Tibial artery (tissue), 4 donors: ENCODE data around the gene PTPN22.

Experiments used
- DNase-seq, 2 donors: peaks; one replicate each; pipeline ENCODE4 v3.0.0-alpha.2; 2019
- H3K27ac ChIP-seq, 2 donors: fragments of 200-600 bp; sonication (generic) in 1 of 2; 1 replicate in 1 of 2; 2 replicates in 1 of 2; pipeline ENCODE4 v1.5.1; 2018 to 2019; ENCODE audit warnings: mild to moderate bottlenecking in 1 of 2
- H3K27me3 ChIP-seq, 2 donors: fragments of 200-600 bp; sonication (generic) in 1 of 2; one replicate each; pipeline versions ENCODE4 v1.5.1 to v1.6.0; 2016 to 2019
- H3K36me3 ChIP-seq, 3 donors: fragments of 200-600 bp; sonication (generic) in 2 of 3; one replicate each; pipeline ENCODE4 v1.5.1; 2016 to 2019; ENCODE audit warnings: mild to moderate bottlenecking in 2 of 3
- H3K4me1 ChIP-seq, 4 donors: fragments of 200-600 bp; sonication (generic) in 2 of 4; 1 replicate in 3 of 4; 2 replicates in 1 of 4; pipeline ENCODE4 v1.5.1; 2016 to 2019
- H3K4me3 ChIP-seq, 2 donors: fragments of 200-600 bp; sonication (generic) in 1 of 2; 1 replicate in 1 of 2; 2 replicates in 1 of 2; pipeline ENCODE4 v1.5.1; 2018 to 2019; ENCODE audit warnings: mild to moderate bottlenecking in 2 of 2
- H3K9me3 ChIP-seq, 3 donors: fragments of 200-600 bp; sonication (generic) in 1 of 3; one replicate each; pipeline ENCODE4 v1.5.1; 2016 to 2019
- CTCF ChIP-seq, 2 experiments: fragments of 200-600 bp in 1 of 2; fragments of 450-650 bp in 1 of 2; IDR thresholded peaks; one replicate each; pipeline ENCODE4 v1.5.1; 2017 to 2019; ENCODE audit warnings: antibody characterized with exemption in 2 of 2, mild to moderate bottlenecking in 1 of 2, moderate library complexity in 1 of 2
- intact Hi-C: fragments of 100-400 bp; cut with DNase I; formaldehyde crosslinking; loops from one replicate; pipeline ENCODE4 v1.15.0; 2023; ENCODE audit warnings: low total_unique reads

Gene PTPN22

GRCh38 chr1:113874012-113874879 lies 2.7 kb upstream of the PTPN22 start:
- Histone ChIP-seq H3K4me3 (no peak overlapping the region), H3K4me1 (no peaks in the 10 kb centered on the region), H3K9me3 (no peaks in the 10 kb centered on the region), H3K27ac (no peak overlapping the region), H3K27me3 (no peaks in the 10 kb centered on the region), H3K36me3 (no peaks in the 10 kb centered on the region)
- no peak for TF ChIP-seq CTCF (IDR thresholded peaks at IDR 0.05)
- DNase-seq = no peak
- intact Hi-C loops = no loop called here

- Histone ChIP-seq H3K27me3 (no peaks in the 10 kb centered on the region), H3K36me3 (no peaks in the 10 kb centered on the region), H3K4me1 (no peaks in the 10 kb centered on the region), H3K4me3 (no peak overlapping the region), H3K27ac (no peak overlapping the region), H3K9me3 (no peaks in the 10 kb centered on the region)
- TF ChIP-seq CTCF (IDR thresholded peaks at IDR 0.05) = no peak
- intact Hi-C loops = no loop called here
- DNase-seq = no peak
Observed at GRCh38 chr1:113872219-113872935, 865 bp upstream of the PTPN22 start.

GRCh38 chr1:113870778-113871177 lies 734 bp downstream of the PTPN22 start:
- Histone ChIP-seq H3K4me1 (no peaks in the 10 kb centered on the region), H3K27me3 (no peaks in the 10 kb centered on the region), H3K9me3 (no peaks in the 10 kb centered on the region), H3K4me3 (peak overlapping the region in 1 of 2 donors; percentile 9), H3K27ac (no peak overlapping the region), H3K36me3 (no peaks in the 10 kb centered on the region)
- DNase-seq = no peak
- no peak for TF ChIP-seq CTCF (IDR thresholded peaks at IDR 0.05)
- intact Hi-C loops = no loop called here

- no peak overlapping the region for H3K4me3 ChIP-seq
- DNase-seq = no peak
- H3K27me3 ChIP-seq = no peaks in the 10 kb centered on the region
- TF ChIP-seq CTCF (IDR thresholded peaks at IDR 0.05) = no peak
- no peaks in the 10 kb centered on the region for H3K36me3 ChIP-seq
- H3K4me1 ChIP-seq = no peaks in the 10 kb centered on the region
- intact Hi-C loops = no loop called here
- no peak overlapping the region for H3K27ac ChIP-seq
- no peaks in the 10 kb centered on the region for H3K9me3 ChIP-seq
Observed at GRCh38 chr1:113868387-113869083, 3.0 kb downstream of the PTPN22 start.

GRCh38 chr1:113861641-113862040 lies 9.9 kb downstream of the PTPN22 start:
- intact Hi-C loops = no loop called here
- Histone ChIP-seq H3K36me3 (no peaks in the 10 kb centered on the region), H3K27ac (no peak overlapping the region), H3K9me3 (no peaks in the 10 kb centered on the region), H3K4me1 (peaks cover 0 to 5% (median 0%) of the 10 kb centered on the region in 4 donors), H3K27me3 (no peaks in the 10 kb centered on the region), H3K4me3 (no peak overlapping the region)
- TF ChIP-seq CTCF (IDR thresholded peaks at IDR 0.05) = no peak
- no peak for DNase-seq
